GM18517 (cell line): ENCODE measurements around the gene CPEB3.
"Not testable (repeated sequence)": the region's sequence is repeated elsewhere in the genome, so short reads cannot be mapped to it uniquely, and the experiment has no call there.

ENCODE experiments used
- ATAC-seq: cut with Tn5 transposase; IDR thresholded peaks from one replicate; pipeline ENCODE4 v1.9.1; 2021; ENCODE audit warnings: mild to moderate bottlenecking, moderate library complexity; ENCODE audit not compliant: unreplicated experiment

The CPEB3 gene

GRCh38 chr10:92216608-92217007 lies 74.3 kb downstream of the CPEB3 start:
- ATAC-seq, result not testable (repeated sequence)

- ATAC-seq, result not testable (repeated sequence)
Measured at GRCh38 chr10:92215222-92215621, 75.7 kb downstream of the CPEB3 start.

DNA sequence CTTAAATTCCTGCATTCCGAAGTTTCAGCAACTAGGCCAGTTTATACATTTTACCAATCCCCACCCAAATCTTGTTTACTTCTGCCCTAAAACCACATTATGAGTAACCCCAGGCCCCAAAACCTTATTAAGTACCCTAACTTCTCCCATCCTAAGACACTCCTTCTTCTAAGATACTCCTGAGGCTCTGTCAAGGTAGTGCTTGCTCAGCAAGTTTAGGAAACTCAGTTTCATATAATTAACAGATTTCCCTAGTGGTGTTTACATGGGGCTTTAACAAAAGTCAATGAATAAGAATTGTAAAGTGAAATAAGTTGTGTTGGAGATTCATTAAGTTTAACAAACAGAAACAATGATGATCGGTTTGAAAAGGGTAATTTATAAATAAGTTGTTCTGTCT lies 77.8 kb downstream of the CPEB3 start:
- ATAC-seq, result no peak

DNA sequence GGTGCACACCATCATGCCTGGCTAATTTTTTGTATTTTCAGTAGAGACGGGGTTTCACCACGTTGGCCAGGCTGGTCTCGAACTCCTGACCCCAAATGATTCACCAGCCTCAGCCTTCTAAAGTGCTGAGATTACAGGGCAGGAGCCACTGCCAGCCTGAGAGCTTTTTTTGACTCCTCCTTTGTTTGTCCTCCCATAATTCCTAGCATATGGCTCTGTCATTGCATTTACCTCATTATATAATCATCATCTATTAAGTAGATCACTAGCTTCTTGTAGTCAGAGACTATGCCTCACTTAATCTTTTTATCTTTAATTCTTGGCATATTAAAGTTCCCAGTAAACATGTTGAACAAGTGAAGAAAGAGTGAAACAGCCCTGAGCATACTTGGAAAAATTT lies 82.1 kb downstream of the CPEB3 start:
- ATAC-seq, result no peak

DNA sequence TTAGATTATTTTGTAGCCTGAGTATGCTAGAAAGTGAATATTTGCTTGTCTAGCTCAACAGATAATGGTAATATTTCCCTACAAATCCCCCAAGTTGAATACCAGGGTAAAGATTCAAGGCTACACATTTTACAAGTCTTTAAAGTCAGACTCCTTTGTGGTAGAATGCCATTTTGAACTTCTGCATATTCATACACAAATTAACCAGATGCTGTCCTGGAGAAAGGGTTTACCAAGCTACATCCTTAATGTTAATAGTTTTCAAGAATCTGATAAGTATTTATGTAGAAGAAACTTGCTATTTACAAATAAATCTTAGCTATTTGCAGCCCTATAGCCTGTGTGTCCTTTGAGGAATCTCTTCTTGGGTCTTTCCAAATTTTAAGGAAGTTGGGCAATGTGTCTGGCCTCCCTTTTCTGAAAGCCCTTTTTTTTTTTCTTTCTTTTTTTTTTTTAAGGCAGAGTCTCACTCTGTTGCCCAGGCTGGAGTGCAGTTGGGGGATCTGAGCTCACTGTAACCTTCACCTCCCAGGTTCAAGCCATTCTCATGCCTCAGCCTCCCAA lies 82.6 kb downstream of the CPEB3 start:
- no peak for ATAC-seq

DNA sequence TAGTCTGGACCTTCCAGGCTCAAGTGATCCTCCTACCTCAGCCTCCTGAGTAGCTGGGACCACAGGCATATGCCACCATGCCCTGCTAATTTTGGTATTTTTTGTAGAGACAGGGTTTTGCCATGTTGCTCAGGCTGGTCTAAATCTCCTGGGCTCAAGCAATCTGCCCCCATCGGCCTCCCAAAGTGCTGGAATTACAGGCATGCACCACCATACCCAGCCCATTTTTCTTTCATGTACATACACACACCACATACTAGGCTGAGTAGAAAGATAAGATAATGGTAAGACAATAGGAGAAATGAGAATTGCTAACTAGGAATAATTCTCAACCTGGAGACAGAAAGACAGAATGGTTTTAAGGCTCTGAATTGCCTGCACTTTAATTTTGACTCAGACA lies 83.8 kb downstream of the CPEB3 start:
- no peak for ATAC-seq

- ATAC-seq, result no peak
Measured at GRCh38 chr10:92203919-92204623, 86.8 kb downstream of the CPEB3 start.

DNA sequence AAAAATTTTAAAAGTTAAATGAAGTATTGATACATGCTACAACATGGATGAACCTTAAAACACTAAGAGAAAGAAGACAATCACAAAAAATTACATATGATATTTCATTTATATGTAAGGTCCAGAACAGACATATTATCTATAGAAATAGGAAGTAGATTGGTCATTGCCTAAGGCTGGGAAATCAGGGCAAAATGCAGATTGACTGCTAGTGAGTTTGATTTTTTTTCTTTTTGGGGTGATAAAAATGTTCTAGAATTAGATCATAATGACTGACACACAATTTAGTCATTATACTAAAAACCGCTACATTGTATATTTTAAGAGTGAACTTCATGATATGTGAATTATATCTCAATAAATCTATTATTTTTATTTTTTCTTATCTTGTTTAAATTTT lies 88.3 kb downstream of the CPEB3 start:
- no peak for ATAC-seq

DNA sequence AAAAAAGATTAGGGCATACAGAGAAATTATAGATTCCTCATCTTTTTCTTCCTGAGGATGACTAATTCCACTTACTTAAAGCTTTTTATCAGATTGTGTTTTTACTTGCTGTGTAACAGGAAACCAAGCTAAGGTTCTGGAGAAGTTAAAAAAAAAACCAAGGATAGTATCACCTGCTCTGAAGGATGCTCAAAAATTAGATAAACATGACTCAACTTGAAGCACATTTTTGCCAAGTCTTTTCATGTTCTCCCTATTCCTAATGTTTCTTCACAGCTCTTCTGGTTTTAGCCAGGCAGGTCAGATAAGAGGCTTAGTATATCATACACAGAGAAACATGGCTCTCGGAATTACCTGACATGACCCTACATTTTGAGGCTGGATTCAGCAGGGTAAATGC lies 90.3 kb downstream of the CPEB3 start:
- no peak for ATAC-seq

DNA sequence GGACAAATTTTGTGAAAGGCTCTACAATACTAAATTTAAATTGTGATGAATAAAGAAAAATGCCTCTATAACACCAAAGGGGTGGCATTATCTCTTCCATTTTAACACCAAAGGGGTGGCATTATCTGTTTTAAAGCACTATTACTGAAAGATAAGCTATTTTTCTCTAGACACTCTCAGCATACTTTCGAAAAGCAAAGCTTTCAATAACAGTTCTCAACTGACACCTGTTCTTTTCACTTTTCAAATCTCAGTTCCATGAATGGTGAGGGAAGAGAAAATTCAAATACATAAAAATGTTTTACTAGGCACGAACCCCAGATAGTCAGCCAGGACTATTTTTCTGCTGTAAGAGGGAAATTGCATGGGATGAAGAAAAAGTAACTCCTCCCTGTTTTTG lies 103.8 kb downstream of the CPEB3 start:
- ATAC-seq, result no peak

GRCh38 chr10:92184977-92185376 lies 105.9 kb downstream of the CPEB3 start:
- no peak for ATAC-seq

- no peak for ATAC-seq
Measured at GRCh38 chr10:92183199-92183598, 107.7 kb downstream of the CPEB3 start.

- no peak for ATAC-seq
Measured at GRCh38 chr10:92181575-92181974, 109.3 kb downstream of the CPEB3 start.

- ATAC-seq, result no peak
Measured at GRCh38 chr10:92180399-92180798, 110.5 kb downstream of the CPEB3 start.

GRCh38 chr10:92177546-92177945 lies 113.3 kb downstream of the CPEB3 start:
- no peak for ATAC-seq

- ATAC-seq, result no peak
Measured at GRCh38 chr10:92175164-92175563, 115.7 kb downstream of the CPEB3 start.

DNA sequence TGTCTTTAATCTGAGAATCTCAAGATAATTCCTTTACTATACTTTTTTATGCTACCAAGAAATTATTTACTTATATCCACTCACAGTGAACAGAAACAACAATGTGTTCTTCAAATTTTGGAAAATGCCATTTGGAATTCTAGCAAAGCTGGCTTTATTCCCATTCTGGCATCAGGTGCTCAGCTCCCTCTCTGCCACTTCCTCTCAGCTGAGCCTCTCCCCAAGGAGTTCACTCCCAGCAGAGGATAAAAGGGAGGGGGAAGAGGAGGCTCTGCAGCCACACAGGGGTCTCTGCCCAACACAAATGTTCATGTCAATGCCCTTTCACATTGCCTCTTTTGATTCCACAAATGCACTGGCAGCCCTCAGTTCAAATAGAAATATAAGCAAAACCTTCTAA lies 116.9 kb downstream of the CPEB3 start:
- no peak for ATAC-seq

DNA sequence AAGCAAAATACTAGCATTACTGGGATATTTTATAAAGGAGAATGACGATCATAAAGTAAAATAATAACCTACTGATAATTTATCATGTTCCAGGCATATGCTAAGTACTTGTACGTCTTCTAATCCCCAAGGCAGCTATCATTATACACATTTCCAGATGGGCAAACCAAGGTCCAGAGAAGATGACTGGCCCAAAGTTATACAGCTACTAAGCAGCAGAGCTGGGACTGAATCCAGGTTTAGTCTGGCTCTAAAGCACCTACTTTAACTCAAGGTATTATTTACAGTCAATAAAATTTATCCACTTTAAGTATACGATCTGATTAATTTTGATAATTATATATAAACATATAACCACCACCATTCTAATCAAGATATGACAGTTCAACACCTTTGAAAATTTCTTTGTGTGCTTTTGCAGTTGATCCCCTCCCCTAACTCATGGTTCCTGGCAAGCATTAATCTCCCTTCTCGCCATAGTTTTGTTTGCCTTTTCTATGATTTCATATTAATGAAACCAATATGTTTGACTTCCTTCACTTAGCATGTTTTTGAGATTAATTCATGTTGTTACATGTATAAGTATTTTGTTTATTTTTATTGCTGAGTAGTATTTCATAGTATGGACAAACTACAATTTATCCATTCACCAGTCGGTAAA lies 126.7 kb downstream of the CPEB3 start:
- no peak for ATAC-seq

DNA sequence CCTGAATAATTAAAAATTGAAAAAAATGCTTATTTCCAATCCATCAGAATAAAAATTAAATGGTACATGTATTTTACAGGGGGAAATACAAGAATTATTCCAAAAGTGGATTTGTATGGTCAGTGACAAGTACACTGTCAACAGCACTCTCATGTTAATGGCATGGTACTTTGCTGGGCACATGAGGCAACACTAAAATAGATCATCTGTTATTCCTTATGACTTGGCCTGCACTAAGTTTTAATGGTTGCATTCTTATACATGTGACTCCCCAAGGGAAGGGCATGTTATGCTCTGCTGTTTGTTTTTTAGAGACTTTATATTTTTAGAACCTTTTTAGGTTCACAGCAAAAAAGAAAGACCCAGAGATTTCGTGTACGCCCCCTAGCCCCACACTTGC lies 128.3 kb downstream of the CPEB3 start:
- no peak for ATAC-seq

- ATAC-seq, result no peak
Measured at GRCh38 chr10:92156874-92157773, 133.8 kb downstream of the CPEB3 start.

DNA sequence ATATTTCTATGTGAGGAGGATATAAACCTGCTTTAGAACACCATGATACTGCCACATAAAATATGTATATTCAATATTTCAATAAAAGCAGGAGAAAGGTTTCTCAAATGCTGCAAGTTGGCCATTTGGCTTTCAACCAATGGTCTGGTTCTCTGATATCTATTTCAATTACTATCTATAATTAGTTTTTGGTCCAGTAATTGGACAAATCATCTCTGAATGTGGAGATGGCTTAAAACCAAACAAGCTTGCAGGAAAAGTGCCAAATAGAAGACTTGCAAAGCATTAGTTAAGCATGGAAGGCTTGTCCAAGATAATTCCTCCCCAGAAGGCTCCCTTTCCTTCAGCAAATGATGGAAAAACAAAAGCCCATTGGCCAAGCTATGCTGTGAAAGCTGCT lies 140.1 kb downstream of the CPEB3 start:
- ATAC-seq, result no peak
